Epidermal melanocyte (primary cell): ENCODE data around the gene PRKCH.

ENCODE experiments used
- DNase-seq: peaks from one replicate; pipeline ENCODE4 v3.0.0; 2011; ENCODE audit warnings: low spot score; ENCODE audit not compliant: insufficient read length

PRKCH gene

GRCh38 chr14:61362072-61362750 lies 40.8 kb downstream of the PRKCH start:
- no peak for DNase-seq

- no peak for DNase-seq
Observed at GRCh38 chr14:61364243-61364642, 42.9 kb downstream of the PRKCH start.

GRCh38 chr14:61365667-61366212 lies 44.4 kb downstream of the PRKCH start:
- no peak for DNase-seq

- no peak for DNase-seq
Observed at GRCh38 chr14:61368114-61368710, 46.8 kb downstream of the PRKCH start.

GRCh38 chr14:61368781-61369453 lies 47.5 kb downstream of the PRKCH start:
- DNase-seq: no peak

- DNase-seq: no peak
Observed at GRCh38 chr14:61369454-61369810, 48.1 kb downstream of the PRKCH start.

GRCh38 chr14:61372379-61372778 lies 51.0 kb downstream of the PRKCH start:
- DNase-seq: no peak

- DNase-seq: no peak
Observed at GRCh38 chr14:61372842-61373555, 51.6 kb downstream of the PRKCH start.

- DNase-seq: no peak
Observed at GRCh38 chr14:61374284-61374683, 52.9 kb downstream of the PRKCH start.

- no peak for DNase-seq
Observed at GRCh38 chr14:61375218-61375617, 53.8 kb downstream of the PRKCH start.

- DNase-seq: no peak
Observed at GRCh38 chr14:61376314-61376713, 54.9 kb downstream of the PRKCH start.

GRCh38 chr14:61377749-61378148 lies 56.4 kb downstream of the PRKCH start:
- no peak for DNase-seq

GRCh38 chr14:61379639-61380184 lies 58.3 kb downstream of the PRKCH start:
- no peak for DNase-seq

GRCh38 chr14:61380984-61381383 lies 59.6 kb downstream of the PRKCH start:
- no peak for DNase-seq

- DNase-seq: no peak
Observed at GRCh38 chr14:61381553-61381952, 60.2 kb downstream of the PRKCH start.

GRCh38 chr14:61382842-61383241 lies 61.5 kb downstream of the PRKCH start:
- DNase-seq: no peak

GRCh38 chr14:61385002-61385685 lies 63.8 kb downstream of the PRKCH start:
- no peak for DNase-seq

- DNase-seq: no peak
Observed at GRCh38 chr14:61386173-61386772, 64.9 kb downstream of the PRKCH start.

- DNase-seq: no peak
Observed at GRCh38 chr14:61387076-61387475, 65.7 kb downstream of the PRKCH start.

GRCh38 chr14:61388173-61388975 lies 67.0 kb downstream of the PRKCH start:
- no peak for DNase-seq
